H1 (cell line): Measurements from ENCODE around the gene PRRT1. TPM values are rescaled to one million over a fixed set of nuclear protein-coding genes. Genes with fewer than 3 reads are reported as not detected.

Source experiments
- CTCF ChIA-PET: fragments of 300-600 bp; sonication (Branson Sonifier 250); formaldehyde crosslinking; loops from one replicate; lab custom pipeline; 2021; ENCODE audit not compliant: partially characterized antibody; lab: Charles Lee
- POLR2A ChIA-PET: fragments of 300-600 bp; sonication (Branson Sonifier 250); formaldehyde crosslinking; loops from one replicate; lab custom pipeline; 2021; ENCODE audit warnings: inconsistent platforms; ENCODE audit not compliant: partially characterized antibody; lab: Charles Lee
- DNase-seq, 2 experiments: peaks; one replicate each; pipeline versions ENCODE4 v3.0.0 to v3.0.0-alpha.2; 2010 to 2022; ENCODE audit warnings: low spot score in 2 of 2, low read depth in 1 of 2, mixed read lengths in 1 of 2
- FAIRE-seq: peaks from 2 replicates; lab custom pipeline; 2011; peaks lifted over from hg19 to GRCh38; lab: Jason Lieb, UNC
- H2AFZ ChIP-seq: 2 replicates; pipeline ENCODE4 v1.8.1; 2012; ENCODE audit warnings: low read length, inconsistent platforms
- H2AK5ac ChIP-seq: 2 replicates; pipeline ENCODE4 v1.6.1; 2013; ENCODE audit warnings: low read depth, low read length
- H2BK120ac ChIP-seq: replicated peaks from 2 replicates; pipeline ENCODE3; 2013; ENCODE audit warnings: low read depth, low read length, inconsistent platforms
- H2BK12ac ChIP-seq: 2 replicates; pipeline ENCODE4 v1.6.1; 2013; ENCODE audit warnings: low read depth, low read length
- H2BK15ac ChIP-seq: 2 replicates; pipeline ENCODE4 v1.6.1; 2013; ENCODE audit warnings: low read length
- H2BK20ac ChIP-seq: 2 replicates; pipeline ENCODE4 v1.6.1; 2013; ENCODE audit warnings: low read length
- H2BK5ac ChIP-seq: 2 replicates; pipeline ENCODE4 v1.6.1; 2013; ENCODE audit warnings: low read depth, low read length
- H3K14ac ChIP-seq: 2 replicates; pipeline ENCODE4 v1.6.1; 2013; ENCODE audit warnings: inconsistent platforms; ENCODE audit not compliant: insufficient read length
- H3K18ac ChIP-seq: 2 replicates; pipeline ENCODE4 v1.6.1; 2013; ENCODE audit warnings: low read length; ENCODE audit errors: extremely low read depth
- H3K23ac ChIP-seq: 2 replicates; pipeline ENCODE4 v1.6.1; 2013; ENCODE audit warnings: inconsistent platforms; ENCODE audit not compliant: insufficient read length
- H3K23me2 ChIP-seq: 2 replicates; pipeline ENCODE4 v1.6.1; 2013; ENCODE audit warnings: low read depth, low read length
- H3K27ac ChIP-seq: 2 replicates; pipeline ENCODE4 v1.6.1; 2011; ENCODE audit warnings: low read depth, low read length, inconsistent platforms
- H3K27me3 ChIP-seq, 4 experiments: replicated peaks in 1 of 4; 1 replicate in 1 of 4; 2 replicates in 3 of 4; pipeline versions ENCODE4 v1.6.1 to v1.8.1; 2011 to 2013; ENCODE audit warnings: low read length in 3 of 4, mild to moderate bottlenecking in 3 of 4, inconsistent platforms in 2 of 4, mixed read lengths in 2 of 4, moderate library complexity in 1 of 4; ENCODE audit not compliant: control insufficient read depth in 3 of 4, insufficient read depth in 3 of 4; ENCODE audit errors: extremely low read depth in 1 of 4
- H3K36me3 ChIP-seq, 4 experiments: 2 replicates each; pipeline versions ENCODE4 v1.6.1 to v1.8.1; 2011 to 2013; ENCODE audit warnings: mild to moderate bottlenecking in 4 of 4, low read length in 3 of 4, moderate library complexity in 2 of 4, control low read depth in 1 of 4, inconsistent platforms in 1 of 4; ENCODE audit not compliant: insufficient read depth in 4 of 4, control insufficient read depth in 2 of 4
- H3K4ac ChIP-seq: replicated peaks from 2 replicates; pipeline ENCODE3; 2013; ENCODE audit warnings: low read length, low read depth, mixed read lengths, inconsistent platforms; ENCODE audit not compliant: insufficient read length
- H3K4me1 ChIP-seq, 4 experiments: replicated peaks in 1 of 4; 1 replicate in 1 of 4; 2 replicates in 3 of 4; pipeline versions ENCODE4 v1.6.1 to v1.8.1; 2011 to 2013; ENCODE audit warnings: low read length in 3 of 4, inconsistent platforms in 2 of 4, mixed read lengths in 1 of 4; ENCODE audit not compliant: insufficient read depth in 4 of 4, control insufficient read depth in 3 of 4
- H3K4me2 ChIP-seq, 2 experiments: 2 replicates each; pipeline versions ENCODE4 v1.6.1 to v1.8.1; 2011 to 2013; ENCODE audit warnings: low read depth in 2 of 2, low read length in 2 of 2, control low read depth in 1 of 2, inconsistent platforms in 1 of 2, mild to moderate bottlenecking in 1 of 2; ENCODE audit not compliant: insufficient read depth in 1 of 2
- H3K4me3 ChIP-seq, 4 experiments: fragments of 200-600, 300-600 bp in 1 of 4; sonication (generic), shearing (Covaris generic), sonication (Bioruptor Twin) in 1 of 4; 2 replicates each; pipeline versions ENCODE4 v1.5.1 to v1.8.1; 2011 to 2016; ENCODE audit warnings: low read length in 4 of 4, low read depth in 3 of 4, control low read depth in 2 of 4, inconsistent platforms in 2 of 4, mild to moderate bottlenecking in 2 of 4, mixed read lengths in 1 of 4, moderate library complexity in 1 of 4; ENCODE audit not compliant: insufficient read depth in 2 of 4; ENCODE audit errors: extremely low read depth in 1 of 4
- H3K56ac ChIP-seq: replicated peaks from 2 replicates; pipeline ENCODE3; 2013; ENCODE audit warnings: low read depth, mild to moderate bottlenecking, mixed read lengths, low read length, inconsistent platforms; ENCODE audit not compliant: insufficient read length
- H3K79me1 ChIP-seq: 2 replicates; pipeline ENCODE4 v1.6.1; 2013; ENCODE audit warnings: low read depth, low read length, control low read depth
- H3K79me2 ChIP-seq, 2 experiments: 2 replicates each; pipeline versions ENCODE4 v1.6.1 to v1.8.1; 2012 to 2013; ENCODE audit warnings: low read length in 2 of 2, mild to moderate bottlenecking in 2 of 2, inconsistent platforms in 1 of 2; ENCODE audit not compliant: insufficient read depth in 2 of 2, control insufficient read depth in 1 of 2
- H3K9ac ChIP-seq, 4 experiments: replicated peaks in 1 of 4; 1 replicate in 1 of 4; 2 replicates in 3 of 4; pipeline versions ENCODE4 v1.6.1 to v1.8.1; 2011 to 2013; ENCODE audit warnings: low read depth in 3 of 4, low read length in 3 of 4, control low read depth in 2 of 4, mild to moderate bottlenecking in 2 of 4, moderate library complexity in 2 of 4, inconsistent platforms in 1 of 4; ENCODE audit errors: extremely low read depth in 1 of 4
- H3K9me3 ChIP-seq, 2 experiments: 2 replicates each; pipeline versions ENCODE4 v1.6.1 to v1.8.1; 2012 to 2013; ENCODE audit warnings: mild to moderate bottlenecking in 2 of 2, moderate library complexity in 2 of 2, control low read depth in 1 of 2, inconsistent platforms in 1 of 2, low read depth in 1 of 2, low read length in 1 of 2, mixed read lengths in 1 of 2; ENCODE audit not compliant: insufficient read depth in 2 of 2
- H4K20me1 ChIP-seq, 2 experiments: replicated peaks in 1 of 2; 2 replicates each; pipeline versions ENCODE3 to v1.8.1; 2011 to 2013; ENCODE audit warnings: inconsistent platforms in 2 of 2, low read length in 2 of 2, mild to moderate bottlenecking in 1 of 2; ENCODE audit not compliant: insufficient read depth in 2 of 2, control insufficient read depth in 1 of 2
- H4K5ac ChIP-seq: 2 replicates; pipeline ENCODE4 v1.6.1; 2013; ENCODE audit warnings: low read length, low read depth, mixed read lengths, inconsistent platforms; ENCODE audit not compliant: insufficient read length
- H4K8ac ChIP-seq: 2 replicates; pipeline ENCODE4 v1.8.0; 2013; ENCODE audit warnings: mild to moderate bottlenecking, moderate library complexity, low read length, inconsistent platforms; ENCODE audit not compliant: insufficient read depth; ENCODE audit errors: extremely low read depth
- H4K91ac ChIP-seq: replicated peaks from 2 replicates; pipeline ENCODE3; 2013; ENCODE audit warnings: low read length, mixed read lengths, inconsistent platforms; ENCODE audit not compliant: insufficient read length
- BACH1 ChIP-seq: IDR thresholded peaks from 2 replicates; pipeline ENCODE4 v1.6.1; 2012; ENCODE audit warnings: low read length, improper control_type of control experiment
- EP300 ChIP-seq, 2 experiments: IDR thresholded peaks; 1 replicate in 1 of 2; 2 replicates in 1 of 2; pipeline ENCODE4 v1.6.1; 2011 to 2012; ENCODE audit warnings: low read depth in 2 of 2, low read length in 2 of 2, mild to moderate bottlenecking in 2 of 2, borderline replicate concordance in 1 of 2, inconsistent platforms in 1 of 2, moderate library complexity in 1 of 2
- EZH2 ChIP-seq: fragments of 200-600 bp; sonication (generic); IDR thresholded peaks from 2 replicates; pipeline ENCODE4 v1.7.1; 2012; ENCODE audit warnings: low read depth, mild to moderate bottlenecking, moderate library complexity, low read length, inconsistent platforms; ENCODE audit not compliant: severe bottlenecking
- KDM1A ChIP-seq: fragments of 200-600, 300-600 bp; sonication (generic); IDR thresholded peaks from 2 replicates; pipeline ENCODE4 v1.7.1; 2016; ENCODE audit warnings: mild to moderate bottlenecking, low read length, borderline replicate concordance
- SIN3A ChIP-seq, 2 experiments: IDR thresholded peaks in 1 of 2; conservative IDR thresholded peaks in 1 of 2; 2 replicates each; pipeline ENCODE4 v1.6.1; 2011 to 2012; ENCODE audit warnings: low read length in 2 of 2, improper control_type of control experiment in 1 of 2, low read depth in 1 of 2, mild to moderate bottlenecking in 1 of 2
- TCF12 ChIP-seq: IDR thresholded peaks from 2 replicates; pipeline ENCODE4 v1.6.1; 2011; ENCODE audit warnings: low read depth, mild to moderate bottlenecking, low read length
- ZNF274 ChIP-seq: IDR thresholded peaks from 2 replicates; pipeline ENCODE4 v1.7.0; 2012; ENCODE audit warnings: low read length, borderline replicate concordance; ENCODE audit errors: extremely low read depth
- WGBS, 2 experiments: shearing (Covaris generic) in 1 of 2; methylation state at CpG; one replicate each; pipeline versions ENCODE4 v1.1.6 to v1.1.7; 2013 to 2015; ENCODE audit warnings: low lambda C conversion rate in 2 of 2, mixed read lengths in 2 of 2, inconsistent platforms in 1 of 2, low coverage in 1 of 2, missing lambda C conversion rate in 1 of 2; ENCODE audit not compliant: insufficient replicate concordance in 2 of 2, insufficient coverage in 1 of 2, insufficient read length in 1 of 2; ENCODE audit errors: extremely low coverage in 1 of 2, missing lambda C conversion rate in 1 of 2; 5-methylcytosine and 5-hydroxymethylcytosine counted together
- polyA plus RNA-seq, 7 experiments: library from polyadenylated mRNA; depleted of rRNA in 3 of 7; stranded (reverse) in 5 of 7; unstranded in 2 of 7; fragments of >200 nt in 5 of 7; fragments of 200-250 nt in 2 of 7; gene quantifications; 1 replicate in 5 of 7; 2 replicates in 1 of 7; 4 replicates in 1 of 7; pipeline versions ENCODE4 v1.2.1 to v1.2.3, GENCODE V29; 2011 to 2013; ENCODE audit warnings: missing spikeins in 2 of 7, mixed read lengths in 2 of 7
- total RNA-seq: library from RNA; stranded (reverse); fragmentation: NEBNext Ultra II Directional; extraction: Animal tissue kit (Norgen Biotek cat#: 25700); gene quantifications from 2 replicates; pipeline ENCODE4 v1.2.1, GENCODE V29; 2021

Gene PRRT1
- total and polyA plus RNA-seq, 2 of the 8 experiments (the other 6 are each of a cell fraction or from before 2014, with no cell fraction given) = 0.71 to 2.8 TPM

DNA sequence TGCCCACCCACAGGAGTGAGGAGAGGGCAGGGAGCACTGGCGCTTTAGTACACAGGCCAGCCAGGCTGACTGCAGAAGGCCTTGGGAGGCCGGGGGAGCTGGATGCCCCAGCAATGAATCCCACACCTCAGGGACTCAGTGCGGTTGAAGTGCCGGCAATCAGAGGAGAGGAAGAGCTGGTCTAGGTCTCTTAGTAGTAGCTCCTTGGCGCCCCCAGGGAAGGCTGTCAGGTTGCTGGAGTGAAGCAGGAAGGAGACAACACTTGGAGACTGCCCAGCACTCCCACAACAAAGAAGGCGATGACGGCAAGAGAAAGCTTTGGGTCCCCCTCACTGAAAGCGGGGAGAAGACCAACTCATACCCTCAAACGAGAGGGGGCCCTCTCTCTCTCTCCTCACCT lies 34.3 kb downstream of the PRRT1 start:
- Histone ChIP-seq H2BK20ac (no peak overlapping the region), H3K56ac (no peak overlapping the region), H3K9ac (no peak overlapping the region), H2BK15ac (no peak overlapping the region), H4K91ac (no peak overlapping the region), H2BK5ac (no peak overlapping the region), H3K27me3 (no peaks in the 10 kb centered on the region), H3K4ac (no peak overlapping the region), H3K4me1 (peaks cover 0 to 5% (median under 1%) of the 10 kb centered on the region in 4 experiments; a peak in 3 of 7 replicates), H3K4me3 (no peak overlapping the region), H3K79me2 (no peaks in the 10 kb centered on the region), H4K20me1 (peaks cover 5 to 7% of the 10 kb centered on the region in 2 experiments), H3K23ac (no peak overlapping the region), H2AK5ac (no peak overlapping the region), H3K4me2 (no peak overlapping the region), H3K18ac (no peak overlapping the region), H4K5ac (no peak overlapping the region), H2BK120ac (no peak overlapping the region), H2AFZ (no peak overlapping the region), H4K8ac (no peak overlapping the region), H2BK12ac (no peak overlapping the region), H3K9me3 (no peaks in the 10 kb centered on the region), H3K79me1 (no peaks in the 10 kb centered on the region), H3K14ac (no peak overlapping the region), H3K27ac (no peak overlapping the region), H3K23me2 (no peaks in the 10 kb centered on the region), H3K36me3 (peaks cover 9 to 30% (median 16%) of the 10 kb centered on the region in 4 experiments; a peak in 6 of 8 replicates)
- FAIRE-seq = no peak
- WGBS, 2 experiments = 78% methylated on average over 8 of the region's 9 CpGs; no CpG with 5 or more reads in 1 of the 2 experiments
- DNase-seq = no peak
- ChIA-PET POLR2A (interaction anchor here (1.1 to 3.0 kb wide), 10 partner anchors 9 to 78 kb away, joined by 3 to 21 read pairs (median 7); partner anchors contain the start of genes AGPAT1, ATF6B, FKBPL and GPSM3), CTCF (interaction anchor here (0.6 to 6.1 kb wide), 30 partner anchors 9 to 466 kb away, joined by 3 to 76 read pairs (median 8); partner anchors contain the start of genes ATF6B, EGFL8, FKBPL and PBX2)
- no peak for TF ChIP-seq SIN3A (conservative IDR thresholded peaks at IDR 0.05 in 1 of 2, IDR thresholded peaks at IDR 0.05 in 1 of 2; ENCODE audit: low read depth in 1 of 2, low read length in 2 of 2)
- TF ChIP-seq BACH1 = no peak
- TF ChIP-seq KDM1A = no peak
- TF ChIP-seq EP300 (IDR thresholded peaks at IDR 0.05; ENCODE audit: borderline replicate concordance in 1 of 2, low read depth in 2 of 2, low read length in 2 of 2) = no peak
- TF ChIP-seq ZNF274 = no peak
- no peak for TF ChIP-seq TCF12
- TF ChIP-seq EZH2 = no peak
